Skin of body (tissue), 2 donors: ENCODE data around the gene CWC27. TPM values are rescaled to one million over a fixed set of nuclear protein-coding genes. Genes with fewer than 3 reads are reported as not detected.
"Not testable (repeated sequence)": the region's sequence is repeated elsewhere in the genome, so short reads cannot be mapped to it uniquely, and the experiment has no call there.

ENCODE experiments used
- DNase-seq: peaks from one replicate; lab custom pipeline; 2025; lab: John Stamatoyannopoulos, UW
- total RNA-seq: library from RNA; depleted of rRNA; stranded (reverse); fragments of >200 nt; gene quantifications from one replicate; pipeline ENCODE4 v1.2.3, GENCODE V29; 2014

Gene CWC27
- total RNA-seq, 1 donor from 2014 or later = 16.9 TPM

- no peak for DNase-seq
Measured at GRCh38 chr5:64838376-64838775, 69.6 kb downstream of the CWC27 start.

DNA sequence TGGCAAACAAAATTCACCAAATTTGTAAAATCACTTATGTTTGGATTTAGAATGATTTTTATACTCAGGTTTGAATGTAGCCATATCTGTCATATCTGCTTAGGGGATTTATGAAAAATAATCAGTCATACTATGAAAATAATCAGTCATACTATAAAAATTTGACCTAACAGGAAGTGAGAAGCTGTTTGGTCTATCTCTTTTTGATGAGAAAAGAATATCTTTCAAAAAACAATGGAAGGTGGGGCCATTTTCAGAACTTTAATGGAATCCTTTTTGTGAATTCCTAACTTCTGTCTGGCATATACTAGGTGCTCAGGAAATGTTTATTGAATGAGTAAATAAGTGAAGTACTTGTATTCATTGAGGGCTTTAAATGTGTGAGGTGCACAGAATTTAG is 70.1 kb downstream of the CWC27 start:
- no peak for DNase-seq

- DNase-seq = no peak
Measured at GRCh38 chr5:64839936-64840335, 71.2 kb downstream of the CWC27 start.

DNA sequence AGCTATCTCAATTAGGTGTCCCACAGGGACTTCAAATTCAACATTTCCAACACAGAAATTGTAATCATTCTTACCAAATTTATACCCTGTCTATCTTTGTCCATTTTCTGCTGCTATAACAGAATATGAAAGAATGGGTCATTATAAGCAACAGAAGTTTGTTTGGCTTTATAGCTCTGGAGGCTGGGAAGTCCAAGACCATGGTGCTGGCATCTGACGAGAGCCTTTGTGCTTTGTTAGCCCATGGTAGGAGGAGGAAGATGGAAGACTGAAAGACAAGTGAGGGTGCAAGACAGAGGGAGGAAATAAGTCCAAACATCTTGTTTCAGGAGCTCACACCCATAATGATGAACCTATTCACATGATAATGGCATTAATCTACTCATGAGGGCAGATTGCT is 72.2 kb downstream of the CWC27 start:
- DNase-seq = no peak

DNA sequence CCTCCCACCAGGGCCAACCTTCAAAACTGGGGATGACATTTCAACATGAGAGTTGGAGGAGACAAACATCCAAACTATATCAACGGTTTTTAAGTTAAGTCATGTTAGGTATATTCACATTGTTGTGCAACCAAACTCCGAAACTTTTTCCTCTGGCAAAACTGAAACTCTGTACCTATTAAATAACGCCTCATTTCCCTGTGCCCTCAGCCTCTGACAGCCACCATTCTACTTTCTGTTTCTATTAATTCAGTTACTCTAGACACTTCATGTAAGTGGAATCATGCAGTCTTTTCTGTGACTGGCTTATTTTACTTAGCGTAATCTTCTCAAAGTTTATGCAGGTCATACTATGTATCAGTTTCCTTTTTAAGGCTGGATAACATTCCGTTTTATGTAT is 85.0 kb downstream of the CWC27 start:
- no peak for DNase-seq

- DNase-seq = no peak
Measured at GRCh38 chr5:64854855-64855254, 86.1 kb downstream of the CWC27 start.

GRCh38 chr5:64859881-64860280 is 91.2 kb downstream of the CWC27 start:
- no peak for DNase-seq

DNA sequence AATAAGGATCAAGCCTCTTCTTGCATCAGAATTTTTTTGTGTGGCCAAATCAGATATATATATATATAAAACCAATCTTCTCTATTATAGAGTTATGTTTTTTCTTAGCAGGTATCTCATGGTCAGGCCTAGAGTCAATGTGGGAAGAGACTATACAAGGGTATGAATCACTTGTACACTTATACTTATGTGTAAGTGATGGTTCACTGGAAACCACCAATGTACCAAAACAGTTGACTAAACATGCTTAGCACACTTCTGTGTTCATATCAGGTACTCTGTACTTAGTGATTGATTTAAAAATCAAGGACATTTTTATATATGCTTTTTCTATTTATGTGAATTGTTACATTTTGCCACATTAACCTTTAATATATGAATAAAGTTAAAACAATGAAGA is 92.6 kb downstream of the CWC27 start:
- no peak for DNase-seq

DNA sequence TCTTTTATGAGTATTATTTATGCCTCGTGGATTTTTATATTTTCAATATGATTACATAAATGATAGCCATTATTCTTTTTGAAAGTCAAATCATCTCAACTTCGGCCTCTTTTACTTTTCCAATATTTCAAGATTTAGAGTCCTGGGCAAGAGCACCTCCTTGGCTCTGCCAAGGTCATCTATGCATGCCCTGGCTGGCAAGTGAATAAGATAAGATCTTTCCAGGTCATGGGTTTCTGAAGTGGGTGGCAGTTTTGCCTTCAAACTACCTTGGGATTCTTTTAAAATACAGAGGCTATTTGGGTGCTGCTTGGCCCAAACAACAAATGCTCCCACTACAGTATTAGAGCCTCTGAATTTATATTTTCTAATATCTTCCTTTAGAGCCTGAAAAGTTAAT is 95.4 kb downstream of the CWC27 start:
- DNase-seq = no peak

DNA sequence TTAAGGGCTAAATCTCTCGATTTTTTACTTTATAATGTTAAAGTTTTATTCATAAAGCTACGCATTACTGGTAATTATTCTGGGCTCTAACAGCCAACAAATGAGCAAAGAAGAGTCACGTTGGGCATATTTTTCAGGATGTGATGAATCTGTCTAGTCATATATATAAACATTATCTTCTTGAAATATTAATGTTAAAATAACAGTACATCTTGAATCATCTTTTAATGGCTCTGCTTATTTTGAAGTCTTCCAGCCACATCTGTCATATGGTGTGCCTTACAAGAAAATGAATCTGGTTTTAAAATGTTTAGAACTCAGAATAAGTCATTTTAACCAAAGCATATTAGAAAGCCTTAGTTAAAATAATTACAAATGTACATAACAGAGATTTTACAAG is 96.9 kb downstream of the CWC27 start:
- no peak for DNase-seq

- no peak for DNase-seq
Measured at GRCh38 chr5:64869419-64869818, 100.7 kb downstream of the CWC27 start.

DNA sequence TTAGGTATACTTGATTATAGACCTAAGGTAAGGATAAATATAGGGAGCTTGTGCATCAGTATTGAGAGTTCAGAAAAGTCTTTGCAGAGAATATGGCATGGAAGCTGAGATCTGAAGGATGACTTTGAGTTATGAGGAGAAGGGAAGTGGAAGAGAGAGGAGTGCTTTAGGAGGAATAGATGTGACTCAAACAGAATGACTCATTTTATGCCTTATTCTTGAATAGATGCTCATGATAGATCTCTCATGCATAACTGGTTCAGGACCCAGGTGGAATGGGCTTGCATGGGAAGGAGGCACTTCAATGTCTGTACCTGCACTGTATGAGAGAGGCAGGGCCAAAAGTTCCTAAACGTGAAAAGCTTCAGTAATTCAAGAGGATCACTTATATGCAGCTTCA is 103.3 kb downstream of the CWC27 start:
- DNase-seq = no peak

- DNase-seq = no peak
Measured at GRCh38 chr5:64873441-64873840, 104.7 kb downstream of the CWC27 start.

DNA sequence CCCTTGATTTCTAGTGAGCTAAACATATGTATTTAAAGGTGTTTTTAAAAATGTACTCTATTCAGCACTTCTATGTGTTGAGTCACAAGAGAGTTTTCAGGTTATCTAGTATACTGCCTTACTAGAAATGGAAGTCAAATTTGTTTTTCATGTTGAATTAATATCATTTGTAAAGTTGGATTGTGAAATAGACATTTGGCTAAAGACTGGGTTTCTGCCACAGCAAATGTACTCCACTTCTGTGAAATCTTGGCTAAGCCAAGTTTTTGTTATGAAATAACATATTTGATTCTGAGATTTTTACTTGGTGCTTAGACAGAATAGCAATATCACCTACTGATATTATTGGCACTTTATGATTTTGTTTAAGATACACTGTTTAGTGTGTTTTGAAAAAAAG is 106.0 kb downstream of the CWC27 start:
- no peak for DNase-seq

GRCh38 chr5:64876203-64876602 is 107.5 kb downstream of the CWC27 start:
- no peak for DNase-seq

- DNase-seq = no peak
Measured at GRCh38 chr5:64880821-64881220, 112.1 kb downstream of the CWC27 start.

- DNase-seq = no peak
Measured at GRCh38 chr5:64883912-64884311, 115.2 kb downstream of the CWC27 start.

GRCh38 chr5:64884541-64884940 is 115.8 kb downstream of the CWC27 start:
- no peak for DNase-seq

DNA sequence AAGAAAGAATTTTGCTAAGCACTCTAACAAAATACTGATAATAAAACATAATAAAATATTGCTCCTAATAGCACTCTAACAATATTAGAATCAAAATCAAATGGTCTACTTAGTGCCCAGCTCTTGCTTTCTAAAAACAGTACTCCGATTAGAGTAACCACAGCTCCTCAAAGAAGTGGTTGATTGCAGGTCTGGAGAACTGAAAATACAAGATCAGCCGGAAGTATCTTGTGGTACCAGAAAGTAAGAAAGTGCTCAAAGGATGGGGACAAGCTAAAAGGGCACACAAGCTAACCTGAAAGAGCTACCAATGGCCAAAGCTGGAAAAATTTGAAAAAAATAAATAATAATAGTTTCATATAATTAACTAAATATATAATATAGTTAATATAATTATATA is 119.2 kb downstream of the CWC27 start:
- no peak for DNase-seq

- no peak for DNase-seq
Measured at GRCh38 chr5:64895748-64896147, 127.0 kb downstream of the CWC27 start.

DNA sequence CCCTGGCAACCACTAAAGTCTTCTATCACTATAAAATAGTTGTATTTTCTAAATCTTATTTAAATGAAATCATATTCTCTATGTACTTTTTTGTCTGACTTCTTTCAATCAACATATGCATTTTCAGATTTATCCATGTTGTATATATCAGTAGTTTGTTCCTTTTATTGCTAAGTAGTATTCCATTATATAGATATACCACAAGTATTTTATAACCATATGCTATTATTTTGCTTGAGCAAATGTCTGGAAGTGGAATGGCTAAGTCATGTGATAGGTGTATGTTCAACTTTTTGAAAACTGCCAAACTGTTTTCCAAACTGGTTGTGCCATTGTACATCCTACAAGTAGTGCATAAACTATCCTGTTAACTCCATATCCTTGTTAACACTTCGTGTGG is 131.1 kb downstream of the CWC27 start:
- no peak for DNase-seq

DNA sequence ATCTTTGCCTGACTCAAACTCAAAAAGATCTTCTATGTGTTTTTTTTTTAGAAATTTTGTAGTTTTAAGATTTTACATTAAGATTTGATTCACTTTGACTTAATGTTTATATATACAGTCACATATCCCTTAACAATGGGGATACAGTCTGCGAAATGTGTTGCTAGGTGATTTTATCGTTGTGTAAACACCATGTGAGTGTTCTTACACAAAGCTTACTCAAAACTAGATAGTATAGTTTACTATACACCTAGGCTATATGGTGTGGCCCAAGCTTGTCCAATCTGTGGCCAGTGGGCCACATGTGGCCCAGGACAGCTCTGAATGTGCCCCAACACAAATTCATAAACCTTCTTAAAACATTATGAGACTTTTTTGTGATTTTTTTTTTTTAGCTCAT is 131.9 kb downstream of the CWC27 start:
- no peak for DNase-seq

- not testable (repeated sequence) for DNase-seq
Measured at GRCh38 chr5:64907399-64907798, 138.7 kb downstream of the CWC27 start.

- no peak for DNase-seq
Measured at GRCh38 chr5:64914396-64914795, 145.7 kb downstream of the CWC27 start.

- DNase-seq = no peak
Measured at GRCh38 chr5:64918083-64918482, 149.4 kb downstream of the CWC27 start.
